Osteoblast (primary cell): ENCODE measurements around the gene UGT1A3. TPM values are rescaled to one million over a fixed set of nuclear protein-coding genes. Genes with fewer than 3 reads are reported as not detected.

Experiments used
- DNase-seq: peaks from one replicate; pipeline ENCODE4 v3.0.0; 2011; ENCODE audit warnings: low spot score, mixed read lengths; ENCODE audit not compliant: insufficient read length; ENCODE audit errors: missing footprints
- H2AFZ ChIP-seq: 2 replicates; pipeline ENCODE4 v1.6.0; 2011; ENCODE audit warnings: mild to moderate bottlenecking, low read length
- H3K27ac ChIP-seq: 2 replicates; pipeline ENCODE4 v1.5.1; 2011; ENCODE audit warnings: mild to moderate bottlenecking, low read depth, low read length, moderate library complexity
- H3K27me3 ChIP-seq: 2 replicates; pipeline ENCODE4 v1.6.0; 2012; ENCODE audit warnings: mild to moderate bottlenecking, control low read depth, inconsistent platforms, low read length, moderate library complexity; ENCODE audit not compliant: insufficient read depth
- H3K36me3 ChIP-seq: 2 replicates; pipeline ENCODE4 v1.5.1; 2011; ENCODE audit warnings: mild to moderate bottlenecking, low read length, control low read depth, moderate library complexity; ENCODE audit not compliant: insufficient read depth
- H3K4me1 ChIP-seq: 2 replicates; pipeline ENCODE4 v1.5.1; 2011; ENCODE audit warnings: mild to moderate bottlenecking, low read length, control low read depth, moderate library complexity; ENCODE audit not compliant: insufficient read depth
- H3K4me2 ChIP-seq: 2 replicates; pipeline ENCODE4 v1.6.0; 2011; ENCODE audit warnings: mild to moderate bottlenecking, low read length; ENCODE audit not compliant: insufficient read depth
- H3K4me3 ChIP-seq: fragments of 200-600 bp; sonication (generic); 3 replicates; pipeline ENCODE4 v1.5.1; 2012; ENCODE audit warnings: mild to moderate bottlenecking, low read length, inconsistent platforms; ENCODE audit not compliant: insufficient read depth
- H3K79me2 ChIP-seq: 2 replicates; pipeline ENCODE4 v1.6.0; 2012; ENCODE audit warnings: mild to moderate bottlenecking, low read length, control low read depth, inconsistent platforms; ENCODE audit not compliant: insufficient read depth
- H3K9me3 ChIP-seq: 2 replicates; pipeline ENCODE4 v1.5.1; 2011; ENCODE audit warnings: low read depth, low read length, control low read depth
- H4K20me1 ChIP-seq: 2 replicates; pipeline ENCODE4 v1.6.0; 2012; ENCODE audit warnings: mild to moderate bottlenecking, low read length, control low read depth; ENCODE audit not compliant: insufficient read depth
- CTCF ChIP-seq: IDR thresholded peaks from 2 replicates; pipeline ENCODE4 v1.5.1; 2011; ENCODE audit warnings: mild to moderate bottlenecking, low read depth, low read length, moderate library complexity; ENCODE audit errors: extremely low read depth
- total RNA-seq: library from RNA; depleted of rRNA; stranded (reverse); fragments of >200 nt; gene quantifications from 2 replicates; pipeline ENCODE4 v1.2.3, GENCODE V29; 2012

UGT1A3 gene
- total RNA-seq, 1 donor, result not detected

DNA sequence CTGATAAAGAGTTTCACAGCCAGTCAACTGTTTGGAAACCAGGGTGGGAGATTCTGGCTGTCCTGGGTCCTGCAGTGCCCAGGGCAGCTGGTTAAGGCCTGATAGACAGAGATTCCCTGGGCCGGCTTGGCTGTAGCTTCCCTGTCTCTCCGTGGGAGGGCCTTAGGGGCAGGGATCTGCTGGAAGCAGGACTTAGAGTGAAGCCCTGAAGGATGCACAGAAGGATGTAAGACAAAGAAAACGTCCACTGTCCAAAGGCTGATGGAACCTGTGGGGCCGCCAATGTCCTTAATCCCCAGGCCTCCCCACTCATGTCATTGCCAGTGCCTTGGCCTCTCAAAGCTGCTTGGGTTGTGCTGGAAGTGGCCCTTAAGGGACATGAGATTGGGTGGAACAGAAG, 82.2 kb downstream of the UGT1A3 start:
- H3K9me3 ChIP-seq, result no peaks in the 10 kb centered on the region
- no peaks in the 10 kb centered on the region for H3K36me3 ChIP-seq
- TF ChIP-seq CTCF, result no peak
- no peaks in the 10 kb centered on the region for H3K79me2 ChIP-seq
- no peak overlapping the region for H2AFZ ChIP-seq
- no peaks in the 10 kb centered on the region for H3K4me1 ChIP-seq
- no peaks in the 10 kb centered on the region for H4K20me1 ChIP-seq
- H3K27ac ChIP-seq, result no peak overlapping the region
- no peak overlapping the region for H3K4me2 ChIP-seq
- H3K27me3 ChIP-seq, result peaks cover 26% of the 10 kb centered on the region
- no peak for DNase-seq
- H3K4me3 ChIP-seq, result no peak overlapping the region

- no peaks in the 10 kb centered on the region for H4K20me1 ChIP-seq
Observed at GRCh38 chr2:233811732-233812131, 82.9 kb downstream of the UGT1A3 start.

GRCh38 chr2:233813236-233814055, 84.6 kb downstream of the UGT1A3 start:
- H2AFZ ChIP-seq, result no peak overlapping the region
- TF ChIP-seq CTCF, result no peak
- no peak overlapping the region for H3K4me2 ChIP-seq
- H3K4me3 ChIP-seq, result no peak overlapping the region
- no peaks in the 10 kb centered on the region for H3K4me1 ChIP-seq
- H3K27ac ChIP-seq, result no peak overlapping the region
- no peaks in the 10 kb centered on the region for H3K79me2 ChIP-seq
- peaks cover 24% of the 10 kb centered on the region for H3K27me3 ChIP-seq
- H3K9me3 ChIP-seq, result no peaks in the 10 kb centered on the region
- H4K20me1 ChIP-seq, result no peaks in the 10 kb centered on the region
- peak; percentile 18 for DNase-seq
- no peaks in the 10 kb centered on the region for H3K36me3 ChIP-seq

More at GRCh38 chr2:233811732-233812131, 82.9 kb downstream of the UGT1A3 start:
- no peak overlapping the region for H2AFZ ChIP-seq
- no peak for DNase-seq
- H3K4me3 ChIP-seq, result no peak overlapping the region
- H3K27ac ChIP-seq, result no peak overlapping the region
- H3K4me1 ChIP-seq, result no peaks in the 10 kb centered on the region
- no peaks in the 10 kb centered on the region for H3K36me3 ChIP-seq
- TF ChIP-seq CTCF, result no peak
- H3K79me2 ChIP-seq, result no peaks in the 10 kb centered on the region
- no peaks in the 10 kb centered on the region for H3K9me3 ChIP-seq
- peaks cover 32% of the 10 kb centered on the region for H3K27me3 ChIP-seq
- no peak overlapping the region for H3K4me2 ChIP-seq

DNA sequence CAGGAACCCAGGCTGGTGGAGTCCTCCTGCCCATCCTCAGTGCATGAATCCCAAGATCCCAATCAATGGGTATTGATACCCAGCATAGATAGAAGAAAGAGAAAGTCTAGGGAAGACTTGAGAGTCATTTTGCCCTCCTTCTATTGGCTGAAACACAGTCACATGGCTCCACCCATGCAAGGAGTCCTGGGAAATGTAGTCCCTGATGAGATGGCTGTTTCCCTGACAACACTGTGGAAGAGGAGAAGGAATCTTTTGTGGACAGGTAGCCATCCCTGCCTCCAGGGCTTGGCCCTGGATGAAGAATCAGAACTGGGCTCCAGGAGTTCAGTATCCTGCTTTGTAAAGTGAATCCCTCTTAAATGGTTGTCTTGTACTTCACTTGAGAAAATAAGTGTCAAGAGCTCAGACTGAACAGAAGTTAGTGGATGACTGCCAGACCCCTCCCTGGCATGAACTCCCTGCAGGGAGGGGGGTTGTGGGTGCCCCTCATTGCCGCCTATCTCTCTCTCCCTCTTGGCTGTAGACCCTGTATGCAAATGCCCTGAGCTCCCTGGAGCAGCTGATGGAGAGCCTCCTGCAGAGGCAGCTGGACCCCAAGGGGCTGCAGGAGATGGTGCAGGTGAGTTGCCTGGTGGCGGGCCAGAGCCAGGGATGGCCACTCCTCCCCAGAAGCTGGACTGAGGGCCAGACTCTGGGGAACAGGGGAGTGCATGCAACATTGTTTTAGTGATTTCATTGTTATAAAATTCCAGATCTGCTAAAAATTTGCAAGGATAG, 85.4 kb downstream of the UGT1A3 start:
- Histone ChIP-seq H3K27me3 (peaks cover 16% of the 10 kb centered on the region), H4K20me1 (no peaks in the 10 kb centered on the region)

More for the DNA sequence above, 85.4 kb downstream of the UGT1A3 start:
- H3K4me3 ChIP-seq, result no peak overlapping the region
- H2AFZ ChIP-seq, result no peak overlapping the region
- DNase-seq, result peak; percentile 75
- no peaks in the 10 kb centered on the region for H3K79me2 ChIP-seq
- no peak for TF ChIP-seq CTCF
- no peaks in the 10 kb centered on the region for H3K4me1 ChIP-seq
- no peaks in the 10 kb centered on the region for H3K36me3 ChIP-seq
- no peaks in the 10 kb centered on the region for H3K9me3 ChIP-seq
- no peak overlapping the region for H3K4me2 ChIP-seq
- H3K27ac ChIP-seq, result no peak overlapping the region
